Measurements from ENCODE around the gene DPCD.
"Not testable (repeated sequence)": the region's sequence is repeated elsewhere in the genome, so short reads cannot be mapped to it uniquely, and the experiment has no call there.

Gene DPCD

DNA sequence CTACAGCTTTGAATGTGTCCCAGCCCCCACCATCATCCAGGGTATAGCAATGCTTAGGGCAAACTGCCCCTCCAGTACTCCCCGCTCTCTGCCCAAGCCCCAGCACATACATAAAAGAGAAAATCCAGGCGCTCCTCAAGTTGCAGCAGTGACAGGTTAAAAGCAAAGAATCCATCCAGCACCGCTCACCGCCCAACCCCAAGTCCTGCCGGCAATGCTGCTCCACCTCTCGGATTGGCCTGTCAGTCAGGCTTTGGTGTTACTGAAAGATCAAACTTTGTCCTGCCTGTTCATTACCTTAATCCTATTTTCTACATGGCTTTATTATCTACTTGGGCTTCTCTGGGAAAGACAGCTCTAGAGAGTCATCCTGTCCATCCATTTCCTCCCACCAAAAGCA lies 31.9 kb downstream of the DPCD start:
- no peak for DNase-seq (ENCODE audit: low spot score)

- no peak for DNase-seq (ENCODE audit: low spot score)
Observed at GRCh38 chr10:101623528-101623927, 35.4 kb downstream of the DPCD start.

DNA sequence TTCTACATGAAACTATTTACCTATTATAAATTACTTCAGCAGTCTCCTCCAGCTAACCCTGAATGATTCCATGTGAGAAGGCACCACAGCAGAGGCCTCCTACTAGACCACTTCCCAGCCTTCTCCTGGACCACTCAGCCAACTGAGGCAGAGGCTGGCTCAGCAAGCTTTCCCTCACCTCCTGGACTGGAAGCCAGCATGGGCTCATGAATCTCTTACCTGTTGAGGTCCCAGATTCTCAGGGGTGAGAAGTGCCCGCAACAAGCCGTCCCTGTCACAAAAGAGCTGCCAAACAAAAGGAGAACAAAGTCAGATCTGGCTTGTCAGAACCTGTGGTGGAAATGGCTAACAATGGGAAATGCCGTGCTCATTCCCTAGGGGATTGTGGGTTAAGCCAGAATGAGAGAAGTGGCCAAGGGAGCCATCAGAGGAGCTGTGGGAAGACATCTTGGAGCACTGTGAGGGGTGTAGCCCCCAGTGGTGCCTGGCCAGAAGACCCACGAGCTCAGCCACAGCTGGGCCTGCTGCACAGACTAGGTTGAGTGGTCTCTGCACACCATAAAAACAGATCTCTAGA lies 36.5 kb downstream of the DPCD start:
- no peak for DNase-seq (ENCODE audit: low spot score)

DNA sequence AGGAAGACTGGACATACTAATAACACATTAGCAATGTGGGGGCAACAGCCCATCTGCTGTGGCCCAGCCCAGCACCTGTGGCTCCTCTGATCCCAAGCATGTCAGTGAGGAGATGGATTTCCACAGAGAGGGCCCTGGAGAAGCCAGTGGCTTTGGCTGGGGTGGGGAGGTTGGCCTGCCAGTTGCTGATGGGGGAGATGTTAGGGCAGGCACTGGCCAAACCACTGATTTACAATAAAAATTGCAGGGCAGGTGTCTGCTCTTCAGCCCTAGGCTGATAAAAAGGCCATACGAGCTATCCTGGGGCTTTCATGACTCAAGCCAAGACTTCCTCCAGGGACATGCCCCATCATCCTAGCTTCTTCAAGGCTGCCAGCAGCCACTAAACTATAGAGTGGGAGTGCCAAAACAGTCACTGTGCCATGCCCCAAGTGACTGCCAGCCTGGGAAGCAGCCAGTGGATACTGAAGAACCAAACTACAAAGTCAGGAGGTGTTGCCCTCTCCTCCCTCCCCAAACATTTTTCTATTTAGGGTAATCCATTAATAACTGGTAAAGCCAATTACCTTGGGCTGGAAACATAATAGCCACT lies 37.8 kb downstream of the DPCD start:
- DNase-seq (ENCODE audit: low spot score), result no peak

- DNase-seq (ENCODE audit: low spot score), result no peak
Observed at GRCh38 chr10:101629837-101630632, 41.9 kb downstream of the DPCD start.

GRCh38 chr10:101630633-101630920 lies 42.5 kb downstream of the DPCD start:
- no peak for DNase-seq (ENCODE audit: low spot score)

DNA sequence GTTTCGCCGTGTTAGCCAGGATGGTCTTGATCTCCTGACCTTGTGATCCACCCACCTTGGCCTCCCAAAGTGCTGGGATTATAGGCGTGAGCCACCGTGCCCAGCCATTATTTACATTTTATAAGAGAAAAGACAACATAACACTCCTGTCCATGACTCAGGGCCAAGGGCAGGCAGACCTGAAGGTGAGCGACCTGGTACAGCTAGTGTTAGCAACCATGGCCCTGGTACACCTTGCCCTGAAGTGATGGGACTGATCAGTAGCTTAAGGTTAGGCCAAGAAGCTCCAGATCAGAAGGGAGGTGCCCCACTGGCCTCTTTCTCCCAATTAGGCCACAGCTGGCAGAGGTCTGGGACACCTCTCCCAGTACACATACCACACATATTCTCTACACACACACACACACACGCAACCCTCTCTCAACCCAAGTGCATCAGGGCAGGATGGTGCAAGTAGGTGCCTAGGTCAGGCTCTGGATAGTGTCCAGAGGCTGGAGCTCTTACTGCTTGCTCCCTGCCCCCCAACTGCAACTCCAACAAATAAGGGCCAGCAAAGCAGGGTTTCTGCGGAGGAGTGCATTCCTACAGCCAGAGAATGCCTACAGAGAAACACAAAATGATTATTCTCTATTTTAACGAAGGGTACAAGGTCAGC lies 43.8 kb downstream of the DPCD start:
- no peak for DNase-seq (ENCODE audit: low spot score)

GRCh38 chr10:101633510-101633909 lies 45.4 kb downstream of the DPCD start:
- DNase-seq (ENCODE audit: low spot score), result not testable (repeated sequence)

DNA sequence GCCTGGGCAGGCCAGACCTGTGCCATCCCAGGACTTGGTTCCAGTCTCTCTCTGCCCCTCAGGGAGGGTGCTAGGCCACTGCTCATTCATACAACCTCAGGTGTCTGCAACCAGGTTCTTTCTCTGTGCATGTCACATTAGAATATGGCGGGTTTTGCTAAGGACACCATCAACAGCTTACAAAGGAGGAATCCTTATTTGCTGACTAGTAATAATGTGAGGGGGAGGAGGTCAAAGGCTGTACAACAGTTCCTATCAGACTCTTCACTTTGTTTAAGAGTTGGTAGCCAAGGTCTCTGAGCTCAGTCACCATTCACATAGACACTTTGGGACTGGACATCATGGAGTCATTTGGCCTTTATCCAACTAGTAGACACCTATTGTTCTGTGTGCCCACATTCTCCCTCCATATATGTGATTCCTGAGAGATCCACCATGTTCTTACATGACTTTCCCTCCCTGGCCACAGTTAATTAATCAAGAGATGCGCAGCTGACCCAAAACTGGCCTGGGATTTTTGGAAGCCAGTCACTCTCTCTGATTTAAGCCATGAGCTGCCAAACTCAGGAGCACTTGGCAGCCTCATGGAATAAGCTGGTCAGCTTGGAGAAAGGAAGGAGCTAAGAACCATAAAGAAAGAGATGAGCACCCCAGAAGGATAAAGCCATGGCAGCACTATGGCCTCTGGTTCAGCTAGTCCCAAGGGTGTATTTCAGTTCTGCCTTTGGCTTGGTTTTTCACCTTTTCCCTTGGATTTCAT lies 51.2 kb downstream of the DPCD start:
- no peak for DNase-seq (ENCODE audit: low spot score)

- no peak for DNase-seq (ENCODE audit: low spot score)
Observed at GRCh38 chr10:101643546-101643945, 55.4 kb downstream of the DPCD start.

GRCh38 chr10:101644002-101644401 lies 55.9 kb downstream of the DPCD start:
- DNase-seq (ENCODE audit: low spot score), result no peak

DNA sequence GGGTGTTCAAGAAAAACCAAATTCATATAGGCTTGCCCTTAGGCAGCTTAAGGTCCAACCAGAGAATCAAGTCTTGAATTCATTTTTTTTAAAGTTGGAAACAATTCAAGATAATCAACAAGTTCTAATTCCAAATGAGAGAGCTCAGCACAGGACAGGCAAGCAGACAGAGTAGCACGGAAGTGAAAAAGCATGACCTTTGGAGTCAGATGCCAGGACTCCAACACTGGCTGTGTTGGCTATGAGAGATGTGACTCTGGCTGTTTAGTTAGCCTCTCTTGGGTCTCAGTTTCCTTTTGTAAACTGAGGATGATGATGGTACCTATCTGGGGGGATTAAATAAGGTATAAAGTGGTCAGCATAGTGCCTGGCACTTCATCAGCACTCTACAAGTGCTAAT lies 57.5 kb downstream of the DPCD start:
- no peak for DNase-seq (ENCODE audit: low spot score)

DNA sequence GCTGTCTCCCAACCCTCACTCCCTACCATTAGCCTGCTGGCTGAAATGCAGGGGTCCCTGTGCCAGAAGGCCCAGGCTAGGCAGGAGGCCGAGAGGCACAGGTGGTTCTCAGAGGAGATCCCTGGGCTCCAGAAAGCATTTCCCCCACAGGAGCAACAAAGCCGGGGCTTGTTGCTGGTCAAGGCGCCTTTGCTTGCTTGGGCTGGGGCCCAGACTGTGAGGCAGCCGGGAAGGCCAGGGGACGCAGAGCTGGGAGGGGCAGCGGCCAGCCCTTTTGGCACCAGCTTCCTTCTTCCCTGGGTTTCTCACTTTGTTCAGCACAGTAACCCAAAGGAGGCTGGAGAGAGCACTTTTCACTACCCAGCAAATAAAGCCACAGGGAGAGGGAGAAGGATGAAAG lies 58.2 kb downstream of the DPCD start:
- DNase-seq (ENCODE audit: low spot score), result no peak

DNA sequence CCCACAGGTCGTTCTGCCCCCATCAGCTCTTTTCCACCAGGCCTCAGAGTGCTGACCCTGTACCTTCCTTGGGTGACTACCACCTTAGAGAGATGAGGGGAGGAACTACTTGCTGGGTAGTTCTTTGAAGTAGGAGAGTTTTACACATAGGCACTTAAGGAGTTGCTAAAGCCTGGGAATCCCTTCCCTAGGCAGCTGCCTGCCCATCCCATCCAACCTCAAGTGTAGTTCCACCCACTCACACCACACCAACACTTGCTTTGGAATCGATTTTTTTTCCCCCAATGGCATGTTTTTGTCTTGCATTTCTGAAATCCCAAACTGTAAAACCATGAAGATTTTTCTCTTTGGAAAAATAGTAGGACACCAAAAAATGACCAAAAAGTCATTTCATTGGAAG lies 59.1 kb downstream of the DPCD start:
- DNase-seq (ENCODE audit: low spot score), result no peak

DNA sequence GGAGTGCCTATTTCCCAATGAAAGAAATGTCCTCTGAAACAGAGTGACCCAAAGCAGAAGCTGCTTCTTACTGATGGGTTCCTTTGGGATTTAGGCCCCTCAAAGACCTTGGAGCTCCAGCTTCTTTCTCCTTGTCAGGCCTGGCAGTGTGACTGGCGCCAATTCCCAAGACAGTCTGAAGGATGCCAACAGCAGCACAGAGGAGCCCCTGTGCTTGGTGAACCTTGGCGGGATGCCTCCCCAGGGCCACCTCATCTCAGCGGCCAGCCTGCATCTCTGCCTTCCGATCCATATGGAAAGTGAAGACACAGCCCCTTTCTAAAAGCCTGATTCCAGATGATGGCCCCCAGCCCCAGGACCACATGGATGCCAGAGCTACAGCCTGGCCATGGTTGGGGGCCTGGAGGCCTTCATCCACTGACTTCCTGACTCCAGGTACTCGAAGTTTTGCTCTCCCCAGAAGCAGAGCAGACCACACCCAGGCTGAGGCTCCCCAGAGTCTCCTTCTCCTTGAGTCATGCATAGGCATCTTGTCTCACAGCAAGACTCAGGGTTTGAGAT lies 61.5 kb downstream of the DPCD start:
- DNase-seq (ENCODE audit: low spot score), result peak; percentile 51

DNA sequence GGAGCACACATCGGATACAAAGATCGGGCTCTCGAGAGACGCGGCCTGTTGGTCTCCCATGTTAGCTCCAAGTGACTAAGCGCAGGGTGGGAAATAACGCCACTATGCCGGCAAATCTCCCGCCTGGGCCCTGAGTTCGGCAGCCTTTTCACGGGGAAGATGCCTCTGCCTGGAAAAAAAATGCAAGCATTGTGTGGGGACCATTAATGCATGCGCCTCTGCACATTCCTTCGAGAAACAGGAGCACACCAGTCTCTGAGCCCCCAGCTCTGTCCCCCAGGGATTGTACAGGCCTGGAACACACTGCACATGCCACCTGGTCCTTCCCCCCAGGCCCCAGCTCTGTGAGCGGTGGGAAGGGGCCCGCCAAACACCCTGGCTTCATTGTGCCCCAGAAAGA lies 62.7 kb downstream of the DPCD start:
- no peak for DNase-seq (ENCODE audit: low spot score)

GRCh38 chr10:101651336-101651735 lies 63.2 kb downstream of the DPCD start:
- DNase-seq (ENCODE audit: low spot score), result no peak

GRCh38 chr10:101653536-101653935 lies 65.4 kb downstream of the DPCD start:
- DNase-seq (ENCODE audit: low spot score), result no peak

GRCh38 chr10:101655570-101655969 lies 67.4 kb downstream of the DPCD start:
- DNase-seq (ENCODE audit: low spot score), result no peak

DNA sequence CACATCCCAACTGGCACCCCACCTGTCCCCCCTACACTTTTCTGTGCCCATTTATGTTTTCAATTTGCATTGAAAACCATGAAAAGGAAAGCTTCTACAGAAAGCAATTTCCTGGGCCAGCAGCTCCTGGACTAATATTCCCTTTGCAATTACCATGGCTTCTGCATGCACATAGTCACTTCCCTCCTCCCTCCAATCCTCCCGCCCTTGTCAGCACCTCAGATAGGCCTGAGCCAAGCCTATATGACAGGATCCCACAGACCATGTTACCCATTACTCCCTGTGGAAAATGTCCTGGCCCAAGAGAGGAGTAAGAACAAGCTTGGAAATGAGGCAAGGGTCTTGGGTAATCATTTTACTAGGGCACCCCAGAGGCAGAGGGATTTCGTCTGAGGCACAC lies 68.8 kb downstream of the DPCD start:
- no peak for DNase-seq (ENCODE audit: low spot score)

- no peak for DNase-seq (ENCODE audit: low spot score)
Observed at GRCh38 chr10:101658975-101659374, 70.9 kb downstream of the DPCD start.

Data from hematopoietic multipotent progenitor cell treated with erythropoietin and hydrocortisone succinate and interleukin-3 and kit ligand, for 15 days (in vitro differentiated cells).